ENCODE results near the gene MON1A. TPM values are rescaled to one million over a fixed set of nuclear protein-coding genes. Genes with fewer than 3 reads are reported as not detected.

Gene MON1A
- total and polyA plus RNA-seq, 10 of the 15 experiments (the other 5 are each of a cell fraction or from before 2014, with no cell fraction given), result 1.3 to 10.5 (median 7.7) TPM

GRCh38 chr3:49939858-49940666 lies 10.5 kb upstream of the MON1A start, which contains the start of gene RBM6 (continued):
- no peak for TF ChIP-seq SREBF2 (IDR thresholded peaks at IDR 0.05; ENCODE audit: low read length)
- TF ChIP-seq NR2C1 (IDR thresholded peaks at IDR 0.05), result peak; percentile 90
- TF ChIP-seq BCLAF1 (IDR thresholded peaks at IDR 0.05), result no peak
- peak; percentile 21 for TF ChIP-seq MYC (IDR thresholded peaks at IDR 0.05; ENCODE audit: insufficient read depth, insufficient read length, insufficient replicate concordance, low read length, severe bottlenecking)
- peak; percentile 91 for TF ChIP-seq PAX5 (IDR thresholded peaks at IDR 0.05; ENCODE audit: borderline replicate concordance, low read depth, low read length)
- peak; percentile 99 for TF ChIP-seq HDGF (IDR thresholded peaks at IDR 0.05)
- TF ChIP-seq IKZF1 (conservative IDR thresholded peaks at IDR 0.05), result peak; percentile 96
- no peak for TF ChIP-seq MTA3 (IDR thresholded peaks at IDR 0.05; ENCODE audit: borderline replicate concordance, low read length)
- TF ChIP-seq ZBTB11 (CRISPR knock-in tag; IDR thresholded peaks at IDR 0.05), result no peak
- no peak for TF ChIP-seq MTA2 (IDR thresholded peaks at IDR 0.05; ENCODE audit: low read depth)
- TF ChIP-seq SRF (IDR thresholded peaks at IDR 0.05; ENCODE audit: low read depth in 2 of 2, low read length in 2 of 2), result peak; percentile 10 to 68; a peak in 2 of 4 replicates
- TF ChIP-seq SREBF1 (IDR thresholded peaks at IDR 0.05; ENCODE audit: low read length), result peak; percentile 72
- TF ChIP-seq TBL1XR1 (IDR thresholded peaks at IDR 0.05; ENCODE audit: low read depth, low read length), result peak; percentile 47; the same call in 1 of the 2 replicates
